ENCODE measurements around the gene RAB28. TPM values are rescaled to one million over a fixed set of nuclear protein-coding genes. Genes with fewer than 3 reads are reported as not detected.

RAB28 gene
- total and polyA plus RNA-seq, 9 of the 15 experiments (the other 6 are each of a cell fraction or from before 2014, with no cell fraction given) = 6.7 to 40.4 (median 23.0) TPM

- TF ChIP-seq FIP1L1 (IDR thresholded peaks at IDR 0.05; ENCODE audit: low read depth, low read length, poor library complexity, severe bottlenecking) (no peak), MCM3 (IDR thresholded peaks at IDR 0.05) (no peak), HDAC1 (IDR thresholded peaks at IDR 0.05) (peak in 1 of 2 experiments; percentile 1; a peak in 1 of 4 replicates), ZSCAN29 (IDR thresholded peaks at IDR 0.05) (no peak), JUNB (CRISPR knock-in tag; conservative IDR thresholded peaks at IDR 0.05) (no peak), SIX5 (IDR thresholded peaks at IDR 0.05; ENCODE audit: borderline replicate concordance in 1 of 2, insufficient read depth in 1 of 2, low read depth in 1 of 2, low read length in 2 of 2) (peak in 1 of 2 experiments; percentile 23; a peak in 1 of 4 replicates), NFATC3 (IDR thresholded peaks at IDR 0.05) (no peak), PHF20 (IDR thresholded peaks at IDR 0.05; ENCODE audit: partially characterized antibody) (no peak), GTF3C2 (IDR thresholded peaks at IDR 0.05; ENCODE audit: borderline replicate concordance, extremely low read depth, insufficient read length) (no peak), MCM2 (IDR thresholded peaks at IDR 0.05; ENCODE audit: low read depth) (no peak), ARNT (IDR thresholded peaks at IDR 0.05) (no peak), NFIC (IDR thresholded peaks at IDR 0.05) (peak; percentile 89), SPI1 (IDR thresholded peaks at IDR 0.05; ENCODE audit: borderline replicate concordance, low read depth, low read length) (no peak)
- TF ChIP-seq, protein P1, sequence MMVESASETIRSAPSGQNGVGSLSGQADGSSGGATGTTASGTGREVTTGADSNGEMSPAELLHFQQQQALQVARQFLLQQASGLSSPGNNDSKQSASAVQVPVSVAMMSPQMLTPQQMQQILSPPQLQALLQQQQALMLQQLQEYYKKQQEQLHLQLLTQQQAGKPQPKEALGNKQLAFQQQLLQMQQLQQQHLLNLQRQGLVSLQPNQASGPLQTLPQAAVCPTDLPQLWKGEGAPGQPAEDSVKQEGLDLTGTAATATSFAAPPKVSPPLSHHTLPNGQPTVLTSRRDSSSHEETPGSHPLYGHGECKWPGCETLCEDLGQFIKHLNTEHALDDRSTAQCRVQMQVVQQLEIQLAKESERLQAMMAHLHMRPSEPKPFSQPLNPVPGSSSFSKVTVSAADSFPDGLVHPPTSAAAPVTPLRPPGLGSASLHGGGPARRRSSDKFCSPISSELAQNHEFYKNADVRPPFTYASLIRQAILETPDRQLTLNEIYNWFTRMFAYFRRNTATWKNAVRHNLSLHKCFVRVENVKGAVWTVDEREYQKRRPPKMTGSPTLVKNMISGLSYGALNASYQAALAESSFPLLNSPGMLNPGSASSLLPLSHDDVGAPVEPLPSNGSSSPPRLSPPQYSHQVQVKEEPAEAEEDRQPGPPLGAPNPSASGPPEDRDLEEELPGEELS (CRISPR knock-in tag; IDR thresholded peaks at IDR 0.05; ENCODE audit: borderline replicate concordance) = no peak
- TF ChIP-seq, protein P2, sequence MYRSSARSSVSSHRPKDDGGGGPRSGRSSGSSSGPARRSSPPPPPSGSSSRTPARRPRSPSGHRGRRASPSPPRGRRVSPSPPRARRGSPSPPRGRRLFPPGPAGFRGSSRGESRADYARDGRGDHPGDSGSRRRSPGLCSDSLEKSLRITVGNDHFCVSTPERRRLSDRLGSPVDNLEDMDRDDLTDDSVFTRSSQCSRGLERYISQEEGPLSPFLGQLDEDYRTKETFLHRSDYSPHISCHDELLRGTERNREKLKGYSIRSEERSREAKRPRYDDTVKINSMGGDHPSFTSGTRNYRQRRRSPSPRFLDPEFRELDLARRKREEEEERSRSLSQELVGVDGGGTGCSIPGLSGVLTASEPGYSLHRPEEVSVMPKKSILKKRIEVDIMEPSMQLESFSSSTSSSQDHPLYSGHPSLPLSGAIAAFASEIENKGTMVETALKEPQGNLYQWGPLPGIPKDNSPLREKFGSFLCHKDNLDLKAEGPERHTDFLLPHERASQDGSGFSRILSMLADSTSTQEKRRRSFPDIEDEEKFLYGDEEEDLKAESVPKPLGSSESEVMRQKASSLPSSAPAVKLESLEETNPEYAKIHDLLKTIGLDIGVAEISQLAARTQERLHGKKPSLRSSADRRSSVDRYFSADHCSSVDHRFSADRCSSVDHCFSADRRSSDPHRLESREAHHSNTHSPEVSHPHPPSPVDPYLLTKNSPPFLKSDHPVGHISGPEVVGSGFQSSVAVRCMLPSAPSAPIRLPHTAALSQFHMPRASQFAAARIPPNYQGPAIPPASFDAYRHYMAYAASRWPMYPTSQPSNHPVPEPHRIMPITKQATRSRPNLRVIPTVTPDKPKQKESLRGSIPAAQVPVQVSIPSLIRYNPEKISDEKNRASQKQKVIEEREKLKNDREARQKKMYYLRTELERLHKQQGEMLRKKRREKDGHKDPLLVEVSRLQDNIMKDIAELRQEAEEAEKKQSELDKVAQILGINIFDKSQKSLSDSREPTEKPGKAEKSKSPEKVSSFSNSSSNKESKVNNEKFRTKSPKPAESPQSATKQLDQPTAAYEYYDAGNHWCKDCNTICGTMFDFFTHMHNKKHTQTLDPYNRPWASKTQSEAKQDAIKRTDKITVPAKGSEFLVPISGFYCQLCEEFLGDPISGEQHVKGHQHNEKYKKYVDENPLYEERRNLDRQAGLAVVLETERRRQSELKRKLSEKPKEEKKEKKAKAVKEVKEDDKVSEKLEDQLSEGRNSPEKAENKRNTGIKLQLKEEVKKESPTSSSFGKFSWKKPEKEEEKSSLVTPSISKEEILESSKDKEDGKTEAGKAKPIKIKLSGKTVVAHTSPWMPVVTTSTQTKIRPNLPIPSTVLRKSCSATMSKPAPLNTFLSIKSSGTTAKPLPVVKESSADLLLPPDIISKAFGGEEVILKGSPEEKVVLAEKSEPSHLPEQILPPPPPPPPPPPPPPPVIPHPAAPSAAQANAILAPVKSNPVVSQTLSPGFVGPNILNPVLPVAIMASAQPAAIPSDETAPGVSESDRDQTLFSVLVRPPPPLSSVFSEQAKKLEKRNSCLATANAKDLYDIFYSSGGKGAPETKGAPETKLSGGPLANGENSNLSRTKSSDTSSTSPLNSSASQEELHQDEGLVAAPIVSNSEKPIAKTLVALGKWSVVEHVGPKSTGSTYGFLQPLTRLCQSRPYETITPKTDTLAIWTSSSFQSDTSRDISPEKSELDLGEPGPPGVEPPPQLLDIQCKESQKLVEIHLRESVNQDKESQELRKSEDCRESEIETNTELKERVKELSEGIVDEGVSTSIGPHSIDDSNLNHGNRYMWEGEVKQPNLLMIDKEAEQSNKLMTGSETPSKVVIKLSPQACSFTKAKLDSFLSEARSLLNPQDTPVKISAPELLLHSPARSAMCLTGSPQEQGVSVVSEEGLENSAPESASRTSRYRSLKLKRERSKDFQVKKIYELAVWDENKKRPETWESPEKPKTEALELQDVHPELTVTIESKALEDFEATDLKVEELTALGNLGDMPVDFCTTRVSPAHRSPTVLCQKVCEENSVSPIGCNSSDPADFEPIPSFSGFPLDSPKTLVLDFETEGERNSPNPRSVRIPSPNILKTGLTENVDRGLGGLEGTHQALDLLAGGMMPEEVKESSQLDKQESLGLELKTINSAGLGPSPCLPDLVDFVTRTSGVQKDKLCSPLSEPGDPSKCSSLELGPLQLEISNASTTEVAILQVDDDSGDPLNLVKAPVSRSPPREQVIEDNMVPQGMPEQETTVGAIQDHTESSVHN (IDR thresholded peaks at IDR 0.05; ENCODE audit: borderline replicate concordance in 1 of 2, low read depth in 1 of 2) = no peak
Measured at GRCh38 chr4:13484122-13484748, at the start of gene RAB28 (continued).
